Small intestine (tissue), 4 donors: ENCODE data around the gene PNMA8B. TPM values are rescaled to one million over a fixed set of nuclear protein-coding genes. Genes with fewer than 3 reads are reported as not detected.

Experiments used
- polyA plus RNA-seq, 4 donors: library from polyadenylated mRNA; stranded (reverse) in 3 of 4; unstranded in 1 of 4; fragments of 200-250 nt in 3 of 4; fragments of 120-200 nt in 1 of 4; gene quantifications; one replicate each; pipeline versions ENCODE4 v1.2.1 to v1.2.3, GENCODE V29; 2013
- donor health status: healthy with polysubstance abuse.
- donor health status: Bipolar disorder and iron deficiency.
- donor health status: healthy.

The PNMA8B gene
- polyA plus RNA-seq, 4 donors, result 1.0 to 1.3 TPM; not detected in 2

Other genes with a start within 250 kb of the PNMA8B start
- 100 to 1,000 TPM in 1 of 4 donors, 10 to 100 TPM in 1, 1 to 10 TPM in 1, under 1 TPM in 1; 0.89 to 159 (median 16.0) TPM for gene HIF3A, start 198.8 kb downstream of the PNMA8B start, polyA plus RNA-seq
- 10 to 100 TPM; 24.0 to 52.2 (median 39.4) TPM for gene PPP5C, start 148.8 kb downstream of the PNMA8B start, polyA plus RNA-seq
- 10 to 100 TPM in 1 of 4 donors, 1 to 10 TPM in 2, not detected in 1; 1.1 to 50.9 (median 2.0) TPM for gene CCDC8, start 82.3 kb downstream of the PNMA8B start, polyA plus RNA-seq
- under 1 TPM in 2 of 4 donors, not detected in 2; 0.09 to 0.49 TPM for gene PNMA8C, start 66.9 kb downstream of the PNMA8B start, polyA plus RNA-seq
- 1 to 10 TPM in 2 of 4 donors, under 1 TPM in 1, not detected in 1; 0.27 to 2.9 (median 1.5) TPM for gene PNMA8A, start 24.3 kb downstream of the PNMA8B start, polyA plus RNA-seq
- gene CALM3, start 105.5 kb upstream of the PNMA8B start, polyA plus RNA-seq, result 100 to 1,000 TPM; 189 to 429 (median 298) TPM
- 1 to 10 TPM in 2 of 4 donors, under 1 TPM in 1, not detected in 1; 0.45 to 3.4 (median 1.6) TPM for gene PTGIR, start 129.2 kb upstream of the PNMA8B start, polyA plus RNA-seq
- gene GNG8, start 140.3 kb upstream of the PNMA8B start, polyA plus RNA-seq, result under 1 TPM in 1 of 4 donors, not detected in 3; 0.75 TPM
- 1 to 10 TPM in 3 of 4 donors, not detected in 1; 2.2 to 7.1 (median 5.3) TPM for gene DACT3, start 165.3 kb upstream of the PNMA8B start, polyA plus RNA-seq
- 10 to 100 TPM; 30.7 to 87.4 (median 57.6) TPM for gene PRKD2, start 221.2 kb upstream of the PNMA8B start, polyA plus RNA-seq